K562 (cell line): ENCODE data around the gene MRPL41. TPM values are rescaled to one million over a fixed set of nuclear protein-coding genes. Genes with fewer than 3 reads are reported as not detected.
"Not testable (repeated sequence)": the region's sequence is repeated elsewhere in the genome, so short reads cannot be mapped to it uniquely, and the experiment has no call there.

ENCODE experiments used
- ATAC-seq: fragments of 200-7000 bp; cut with Tn5 transposase; 3 replicates; pipeline ENCODE4 v1.9.1; 2020; ENCODE audit warnings: moderate library complexity
- BruUV-seq: library from RNA; stranded (reverse); fragments of 400-500 nt; replicated peaks from 2 replicates; lab custom pipeline; 2021; lab: Mats Ljungman, UMichigan
- CTCF ChIA-PET: fragments of 300-600 bp; formaldehyde crosslinking; extraction: SDS; loops from one replicate; lab custom pipeline; 2021; ENCODE audit warnings: low intra/inter-chr PET ratio; lab: Yijun Ruan, JAX
- POLR2A ChIA-PET: fragments of 300-600, 350-650 bp; sonication (Branson Sonifier 250); formaldehyde crosslinking; extraction: SDS; loops from one replicate; lab custom pipeline; 2021; ENCODE audit warnings: antibody characterized with exemption, inconsistent platforms; lab: Yijun Ruan, JAX
- DNase-seq, 4 experiments: peaks; one replicate each; pipeline versions ENCODE4 v3.0.0 to v3.0.0-alpha.2; 2011 to 2018; ENCODE audit warnings: low spot score in 3 of 4, mixed read lengths in 3 of 4; ENCODE audit errors: extremely low read depth in 1 of 4
- FAIRE-seq: peaks from 2 replicates; lab custom pipeline; 2011; peaks lifted over from hg19 to GRCh38; lab: Jason Lieb, UNC
- H2AFZ ChIP-seq: 2 replicates; pipeline ENCODE4 v1.6.0; 2011; ENCODE audit warnings: low read depth, low read length, control low read depth, inconsistent platforms
- H3K27ac ChIP-seq: fragments of 200-600 bp; 3 replicates; pipeline ENCODE4 v1.8.0; 2011; ENCODE audit warnings: low read depth, mild to moderate bottlenecking, control low read depth, inconsistent platforms, low read length, moderate library complexity, mixed read lengths; ENCODE audit errors: extremely low read depth
- H3K27me3 ChIP-seq, 2 experiments: fragments of 300-600 bp in 1 of 2; 2 replicates in 1 of 2; 3 replicates in 1 of 2; pipeline versions ENCODE4 v1.6.0 to v1.8.0; 2011; ENCODE audit warnings: inconsistent platforms in 2 of 2, low read length in 2 of 2, mild to moderate bottlenecking in 1 of 2, mixed read lengths in 1 of 2, moderate library complexity in 1 of 2; ENCODE audit not compliant: control insufficient read depth in 2 of 2, insufficient read depth in 2 of 2
- H3K36me3 ChIP-seq: fragments of 300-600 bp; 3 replicates; pipeline ENCODE4 v1.8.0; 2011; ENCODE audit warnings: mild to moderate bottlenecking, low read length, inconsistent platforms; ENCODE audit not compliant: control insufficient read depth, insufficient read depth
- H3K4me1 ChIP-seq, 2 experiments: fragments of 200-600 bp in 1 of 2; replicated peaks in 1 of 2; 2 replicates in 1 of 2; 3 replicates in 1 of 2; pipeline versions ENCODE4 v1.5.1 to v1.8.0; 2011; ENCODE audit warnings: inconsistent platforms in 2 of 2, low read length in 2 of 2, mild to moderate bottlenecking in 1 of 2, mixed read lengths in 1 of 2, moderate library complexity in 1 of 2; ENCODE audit not compliant: control insufficient read depth in 2 of 2, insufficient read depth in 2 of 2
- H3K4me2 ChIP-seq: 2 replicates; pipeline ENCODE4 v1.6.1; 2011; ENCODE audit warnings: low read length, control low read depth, inconsistent platforms, mixed read lengths; ENCODE audit not compliant: insufficient read depth
- H3K4me3 ChIP-seq: fragments of 200-600 bp; sonication (generic), shearing (Covaris generic); 2 replicates; pipeline ENCODE4 v1.5.1; 2016; ENCODE audit warnings: control low read depth, inconsistent platforms
- H3K79me2 ChIP-seq: fragments of 200-600 bp; 3 replicates; pipeline ENCODE4 v1.8.0; 2011; ENCODE audit warnings: low read length, inconsistent platforms; ENCODE audit not compliant: control insufficient read depth, insufficient read depth
- H3K9ac ChIP-seq, 2 experiments: 2 replicates each; pipeline versions ENCODE4 v1.6.0 to v1.6.1; 2011; ENCODE audit warnings: low read depth in 2 of 2, low read length in 2 of 2, control low read depth in 1 of 2, inconsistent platforms in 1 of 2, mild to moderate bottlenecking in 1 of 2, mixed read lengths in 1 of 2; ENCODE audit not compliant: insufficient read depth in 1 of 2
- H3K9me1 ChIP-seq: one replicate; pipeline ENCODE4 v1.6.0; 2011; ENCODE audit warnings: inconsistent platforms, mild to moderate bottlenecking, low read length, moderate library complexity; ENCODE audit not compliant: control insufficient read depth, insufficient read depth
- H3K9me3 ChIP-seq: replicated peaks from 2 replicates; pipeline ENCODE4 v1.5.1; 2011; ENCODE audit warnings: low read depth, low read length, inconsistent platforms; ENCODE audit not compliant: control insufficient read depth, insufficient read depth
- H4K20me1 ChIP-seq: replicated peaks from 2 replicates; pipeline ENCODE4 v1.6.1; 2011; ENCODE audit warnings: low read length, inconsistent platforms, mixed read lengths; ENCODE audit not compliant: control insufficient read depth, insufficient read depth
- ADNP ChIP-seq: fragments of 200-800 bp; sonication (Bioruptor generic); IDR thresholded peaks from 2 replicates; pipeline ENCODE4 v1.6.1; 2016; ENCODE audit warnings: missing genetic modification characterization, missing compliant biosample characterization
- MCM2 ChIP-seq: fragments of 450-650 bp; IDR thresholded peaks from 2 replicates; pipeline ENCODE4 v1.6.1; 2017; ENCODE audit warnings: low read depth, mild to moderate bottlenecking
- SMAD4 ChIP-seq: fragments of 250-450 bp; sonication (Bioruptor Pico); conservative IDR thresholded peaks from 2 replicates; pipeline ENCODE4 v1.8.0; 2021; ENCODE audit warnings: inconsistent platforms, mild to moderate bottlenecking, moderate library complexity
- ZNF263 ChIP-seq: sonication (generic); formaldehyde crosslinking; IDR thresholded peaks from 2 replicates; pipeline ENCODE4 v1.8.0; 2022; ENCODE audit warnings: mild to moderate bottlenecking, missing genetic modification reagents, borderline replicate concordance
- WGBS: fragments of 100-300 bp; shearing (Covaris generic); methylation state at CpG from one replicate; pipeline ENCODE4 v1.1.6; 2016; ENCODE audit warnings: low coverage, mixed read lengths; ENCODE audit not compliant: insufficient coverage; ENCODE audit errors: missing lambda C conversion rate; 5-methylcytosine and 5-hydroxymethylcytosine counted together
- in situ Hi-C: fragments of 300-500 bp; cut with MboI; formaldehyde crosslinking; loops from 4 replicates; pipeline ENCODE4 v1.15.0; 2018; ENCODE audit warnings: inconsistent platforms, mixed read lengths
- intact Hi-C: fragments of 100-400 bp; cut with micrococcal nuclease; formaldehyde crosslinking; loops from 2 replicates; pipeline ENCODE4 v1.14.2; 2022
- polyA plus RNA-seq, 8 experiments: library from polyadenylated mRNA; depleted of rRNA in 4 of 8; stranded (reverse) in 5 of 8; unstranded in 3 of 8; fragments of >200 nt; fragmentation: Nextera tagmentation in 2 of 8; fragmentation: Illumina TruSeq in 1 of 8; extraction: Ambion mirVana in 2 of 8; extraction: Trizol in 1 of 8; gene quantifications; 2 replicates each; pipeline versions ENCODE4 v1.2.1 to v1.2.3, GENCODE V29; 2011 to 2014; ENCODE audit warnings: inconsistent platforms in 1 of 8, missing spikeins in 1 of 8
- total RNA-seq, 7 experiments: library from RNA; depleted of rRNA in 6 of 7; stranded (reverse); fragments of >200 nt in 6 of 7; fragmentation: Illumina TruSeq in 2 of 7; extraction: Trizol in 2 of 7; gene quantifications; 2 replicates each; pipeline versions ENCODE4 v1.2.1 to v1.2.3, GENCODE V29; 2011 to 2021; ENCODE audit warnings: low replicate concordance in 1 of 7

MRPL41 gene
- total and polyA plus RNA-seq, 9 of the 15 experiments (the other 6 are each of a cell fraction or from before 2014, with no cell fraction given), result 2.6 to 259 (median 21.6) TPM

DNA sequence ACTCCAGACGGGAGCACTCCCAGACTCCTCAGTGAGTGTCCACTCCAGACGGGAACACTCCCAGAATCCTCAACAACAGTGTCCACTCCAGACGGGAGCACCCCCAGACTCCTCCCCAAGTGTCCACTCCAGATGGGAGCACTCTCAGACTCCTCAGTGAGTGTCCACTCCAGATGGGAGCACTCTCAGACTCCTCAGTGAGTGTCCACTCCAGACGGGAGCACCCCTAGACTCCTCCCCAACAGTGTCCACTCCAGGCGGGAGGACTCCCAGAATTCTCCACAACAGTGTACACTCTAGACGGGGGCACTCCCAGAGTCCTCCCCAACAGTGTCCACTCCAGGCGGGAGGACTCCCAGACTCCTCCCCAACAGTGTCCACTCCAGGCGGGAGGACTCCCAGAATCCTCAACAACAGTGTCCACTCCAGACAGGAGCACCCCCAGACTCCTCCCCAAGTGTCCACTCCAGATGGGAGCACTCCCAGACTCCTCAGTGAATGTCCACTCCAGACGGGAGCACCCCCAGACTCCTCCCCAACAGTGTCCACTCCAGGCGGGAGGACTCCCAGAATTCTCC, 18.7 kb upstream of the MRPL41 start:
- H3K4me3 ChIP-seq, H3K79me2 ChIP-seq, H2AFZ ChIP-seq, H3K4me2 ChIP-seq, H3K27ac ChIP-seq, BruUV-seq, H3K27me3 ChIP-seq, H3K9me1 ChIP-seq, CTCF ChIA-PET, in situ Hi-C loops, H4K20me1 ChIP-seq, ATAC-seq, POLR2A ChIA-PET, H3K36me3 ChIP-seq, DNase-seq, H3K9me3 ChIP-seq, FAIRE-seq: not testable (repeated sequence)
- 45% methylated on average over 9 of the region's 10 CpGs for WGBS
- intact Hi-C loops, result loop anchor here (5.0 to 10.0 kb wide), 2 partner anchors 88 to 231 kb away; partner anchors contain the start of genes ENTPD8 and NRARP
- Histone ChIP-seq H3K9ac (peak overlapping the region in 1 of 2 experiments; percentile 63; a peak in 1 of 4 replicates), H3K4me1 (peaks cover 11 to 15% of the 10 kb centered on the region in 2 experiments; a peak in 4 of 5 replicates)
- TF ChIP-seq MCM2, result 0 out of 2 replicates have a peak, but pooled peaks have one; percentile 23
- TF ChIP-seq SMAD4 (CRISPR knock-in tag), result peak; percentile 36
- 0 out of 2 replicates have a peak, but pooled peaks have one; percentile 16 for TF ChIP-seq ADNP
- peak; percentile 98 for TF ChIP-seq ZNF263
